H1 (cell line): ENCODE data around the gene GABRR3. TPM values are rescaled to one million over a fixed set of nuclear protein-coding genes. Genes with fewer than 3 reads are reported as not detected.

Source experiments
- CTCF ChIA-PET: fragments of 300-600 bp; sonication (Branson Sonifier 250); formaldehyde crosslinking; loops from one replicate; lab custom pipeline; 2021; ENCODE audit not compliant: partially characterized antibody; lab: Charles Lee
- POLR2A ChIA-PET: fragments of 300-600 bp; sonication (Branson Sonifier 250); formaldehyde crosslinking; loops from one replicate; lab custom pipeline; 2021; ENCODE audit warnings: inconsistent platforms; ENCODE audit not compliant: partially characterized antibody; lab: Charles Lee
- DNase-seq, 2 experiments: peaks; one replicate each; pipeline versions ENCODE4 v3.0.0 to v3.0.0-alpha.2; 2010 to 2022; ENCODE audit warnings: low spot score in 2 of 2, low read depth in 1 of 2, mixed read lengths in 1 of 2
- FAIRE-seq: peaks from 2 replicates; lab custom pipeline; 2011; peaks lifted over from hg19 to GRCh38; lab: Jason Lieb, UNC
- H2AFZ ChIP-seq: 2 replicates; pipeline ENCODE4 v1.8.1; 2012; ENCODE audit warnings: low read length, inconsistent platforms
- H2AK5ac ChIP-seq: 2 replicates; pipeline ENCODE4 v1.6.1; 2013; ENCODE audit warnings: low read depth, low read length
- H2BK120ac ChIP-seq: replicated peaks from 2 replicates; pipeline ENCODE3; 2013; ENCODE audit warnings: low read depth, low read length, inconsistent platforms
- H2BK12ac ChIP-seq: 2 replicates; pipeline ENCODE4 v1.6.1; 2013; ENCODE audit warnings: low read depth, low read length
- H2BK15ac ChIP-seq: 2 replicates; pipeline ENCODE4 v1.6.1; 2013; ENCODE audit warnings: low read length
- H2BK20ac ChIP-seq: 2 replicates; pipeline ENCODE4 v1.6.1; 2013; ENCODE audit warnings: low read length
- H2BK5ac ChIP-seq: 2 replicates; pipeline ENCODE4 v1.6.1; 2013; ENCODE audit warnings: low read depth, low read length
- H3K14ac ChIP-seq: 2 replicates; pipeline ENCODE4 v1.6.1; 2013; ENCODE audit warnings: inconsistent platforms; ENCODE audit not compliant: insufficient read length
- H3K18ac ChIP-seq: 2 replicates; pipeline ENCODE4 v1.6.1; 2013; ENCODE audit warnings: low read length; ENCODE audit errors: extremely low read depth
- H3K23ac ChIP-seq: 2 replicates; pipeline ENCODE4 v1.6.1; 2013; ENCODE audit warnings: inconsistent platforms; ENCODE audit not compliant: insufficient read length
- H3K23me2 ChIP-seq: 2 replicates; pipeline ENCODE4 v1.6.1; 2013; ENCODE audit warnings: low read depth, low read length
- H3K27ac ChIP-seq: 2 replicates; pipeline ENCODE4 v1.6.1; 2011; ENCODE audit warnings: low read depth, low read length, inconsistent platforms
- H3K27me3 ChIP-seq, 4 experiments: replicated peaks in 1 of 4; 1 replicate in 1 of 4; 2 replicates in 3 of 4; pipeline versions ENCODE4 v1.6.1 to v1.8.1; 2011 to 2013; ENCODE audit warnings: low read length in 3 of 4, mild to moderate bottlenecking in 3 of 4, inconsistent platforms in 2 of 4, mixed read lengths in 2 of 4, moderate library complexity in 1 of 4; ENCODE audit not compliant: control insufficient read depth in 3 of 4, insufficient read depth in 3 of 4; ENCODE audit errors: extremely low read depth in 1 of 4
- H3K36me3 ChIP-seq, 4 experiments: 2 replicates each; pipeline versions ENCODE4 v1.6.1 to v1.8.1; 2011 to 2013; ENCODE audit warnings: mild to moderate bottlenecking in 4 of 4, low read length in 3 of 4, moderate library complexity in 2 of 4, control low read depth in 1 of 4, inconsistent platforms in 1 of 4; ENCODE audit not compliant: insufficient read depth in 4 of 4, control insufficient read depth in 2 of 4
- H3K4ac ChIP-seq: replicated peaks from 2 replicates; pipeline ENCODE3; 2013; ENCODE audit warnings: low read length, low read depth, mixed read lengths, inconsistent platforms; ENCODE audit not compliant: insufficient read length
- H3K4me1 ChIP-seq, 4 experiments: replicated peaks in 1 of 4; 1 replicate in 1 of 4; 2 replicates in 3 of 4; pipeline versions ENCODE4 v1.6.1 to v1.8.1; 2011 to 2013; ENCODE audit warnings: low read length in 3 of 4, inconsistent platforms in 2 of 4, mixed read lengths in 1 of 4; ENCODE audit not compliant: insufficient read depth in 4 of 4, control insufficient read depth in 3 of 4
- H3K4me2 ChIP-seq, 2 experiments: 2 replicates each; pipeline versions ENCODE4 v1.6.1 to v1.8.1; 2011 to 2013; ENCODE audit warnings: low read depth in 2 of 2, low read length in 2 of 2, control low read depth in 1 of 2, inconsistent platforms in 1 of 2, mild to moderate bottlenecking in 1 of 2; ENCODE audit not compliant: insufficient read depth in 1 of 2
- H3K4me3 ChIP-seq, 4 experiments: fragments of 200-600, 300-600 bp in 1 of 4; sonication (generic), shearing (Covaris generic), sonication (Bioruptor Twin) in 1 of 4; 2 replicates each; pipeline versions ENCODE4 v1.5.1 to v1.8.1; 2011 to 2016; ENCODE audit warnings: low read length in 4 of 4, low read depth in 3 of 4, control low read depth in 2 of 4, inconsistent platforms in 2 of 4, mild to moderate bottlenecking in 2 of 4, mixed read lengths in 1 of 4, moderate library complexity in 1 of 4; ENCODE audit not compliant: insufficient read depth in 2 of 4; ENCODE audit errors: extremely low read depth in 1 of 4
- H3K56ac ChIP-seq: replicated peaks from 2 replicates; pipeline ENCODE3; 2013; ENCODE audit warnings: low read depth, mild to moderate bottlenecking, mixed read lengths, low read length, inconsistent platforms; ENCODE audit not compliant: insufficient read length
- H3K79me1 ChIP-seq: 2 replicates; pipeline ENCODE4 v1.6.1; 2013; ENCODE audit warnings: low read depth, low read length, control low read depth
- H3K79me2 ChIP-seq, 2 experiments: 2 replicates each; pipeline versions ENCODE4 v1.6.1 to v1.8.1; 2012 to 2013; ENCODE audit warnings: low read length in 2 of 2, mild to moderate bottlenecking in 2 of 2, inconsistent platforms in 1 of 2; ENCODE audit not compliant: insufficient read depth in 2 of 2, control insufficient read depth in 1 of 2
- H3K9ac ChIP-seq, 4 experiments: replicated peaks in 1 of 4; 1 replicate in 1 of 4; 2 replicates in 3 of 4; pipeline versions ENCODE4 v1.6.1 to v1.8.1; 2011 to 2013; ENCODE audit warnings: low read depth in 3 of 4, low read length in 3 of 4, control low read depth in 2 of 4, mild to moderate bottlenecking in 2 of 4, moderate library complexity in 2 of 4, inconsistent platforms in 1 of 4; ENCODE audit errors: extremely low read depth in 1 of 4
- H3K9me3 ChIP-seq, 2 experiments: 2 replicates each; pipeline versions ENCODE4 v1.6.1 to v1.8.1; 2012 to 2013; ENCODE audit warnings: mild to moderate bottlenecking in 2 of 2, moderate library complexity in 2 of 2, control low read depth in 1 of 2, inconsistent platforms in 1 of 2, low read depth in 1 of 2, low read length in 1 of 2, mixed read lengths in 1 of 2; ENCODE audit not compliant: insufficient read depth in 2 of 2
- H4K20me1 ChIP-seq, 2 experiments: replicated peaks in 1 of 2; 2 replicates each; pipeline versions ENCODE3 to v1.8.1; 2011 to 2013; ENCODE audit warnings: inconsistent platforms in 2 of 2, low read length in 2 of 2, mild to moderate bottlenecking in 1 of 2; ENCODE audit not compliant: insufficient read depth in 2 of 2, control insufficient read depth in 1 of 2
- H4K5ac ChIP-seq: 2 replicates; pipeline ENCODE4 v1.6.1; 2013; ENCODE audit warnings: low read length, low read depth, mixed read lengths, inconsistent platforms; ENCODE audit not compliant: insufficient read length
- H4K8ac ChIP-seq: 2 replicates; pipeline ENCODE4 v1.8.0; 2013; ENCODE audit warnings: mild to moderate bottlenecking, moderate library complexity, low read length, inconsistent platforms; ENCODE audit not compliant: insufficient read depth; ENCODE audit errors: extremely low read depth
- H4K91ac ChIP-seq: replicated peaks from 2 replicates; pipeline ENCODE3; 2013; ENCODE audit warnings: low read length, mixed read lengths, inconsistent platforms; ENCODE audit not compliant: insufficient read length
- CBX8 ChIP-seq: fragments of 300-800, 300-1000 bp; sonication (generic); IDR thresholded peaks from 2 replicates; pipeline ENCODE4 v1.7.1; 2016; ENCODE audit warnings: low read depth, low read length, borderline replicate concordance
- CREB1 ChIP-seq: IDR thresholded peaks from 2 replicates; pipeline ENCODE4 v1.6.1; 2012; ENCODE audit warnings: inconsistent platforms
- CTBP2 ChIP-seq: IDR thresholded peaks from 2 replicates; pipeline ENCODE4 v1.7.0; 2011; ENCODE audit warnings: borderline replicate concordance, mild to moderate bottlenecking, moderate library complexity, mixed read lengths, low read length; ENCODE audit not compliant: insufficient read depth, insufficient read length
- EP300 ChIP-seq, 2 experiments: IDR thresholded peaks; 1 replicate in 1 of 2; 2 replicates in 1 of 2; pipeline ENCODE4 v1.6.1; 2011 to 2012; ENCODE audit warnings: low read depth in 2 of 2, low read length in 2 of 2, mild to moderate bottlenecking in 2 of 2, borderline replicate concordance in 1 of 2, inconsistent platforms in 1 of 2, moderate library complexity in 1 of 2
- EZH2 ChIP-seq: fragments of 200-600 bp; sonication (generic); IDR thresholded peaks from 2 replicates; pipeline ENCODE4 v1.7.1; 2012; ENCODE audit warnings: low read depth, mild to moderate bottlenecking, moderate library complexity, low read length, inconsistent platforms; ENCODE audit not compliant: severe bottlenecking
- HDAC2 ChIP-seq, 2 experiments: fragments of 300-600 bp in 1 of 2; sonication (generic) in 1 of 2; IDR thresholded peaks; 2 replicates each; pipeline ENCODE4 v1.6.1; 2011 to 2012; ENCODE audit warnings: low read depth in 2 of 2, low read length in 2 of 2, mild to moderate bottlenecking in 2 of 2, moderate library complexity in 2 of 2, borderline replicate concordance in 1 of 2, inconsistent platforms in 1 of 2
- RAD21 ChIP-seq, 2 experiments: IDR thresholded peaks in 1 of 2; conservative IDR thresholded peaks in 1 of 2; 2 replicates each; pipeline ENCODE4 v1.6.1; 2011; ENCODE audit warnings: low read depth in 2 of 2, low read length in 2 of 2, improper control_type of control experiment in 1 of 2, inconsistent platforms in 1 of 2, mild to moderate bottlenecking in 1 of 2, moderate library complexity in 1 of 2
- RFX5 ChIP-seq: IDR thresholded peaks from 2 replicates; pipeline ENCODE4 v1.6.1; 2011; ENCODE audit warnings: low read depth, low read length, improper control_type of control experiment, borderline replicate concordance
- SIN3A ChIP-seq, 2 experiments: IDR thresholded peaks in 1 of 2; conservative IDR thresholded peaks in 1 of 2; 2 replicates each; pipeline ENCODE4 v1.6.1; 2011 to 2012; ENCODE audit warnings: low read length in 2 of 2, improper control_type of control experiment in 1 of 2, low read depth in 1 of 2, mild to moderate bottlenecking in 1 of 2
- SIX5 ChIP-seq: IDR thresholded peaks from 2 replicates; pipeline ENCODE4 v1.6.1; 2011; ENCODE audit warnings: mild to moderate bottlenecking, low read depth, low read length
- TAF1 ChIP-seq: IDR thresholded peaks from 2 replicates; pipeline ENCODE4 v1.6.1; 2011; ENCODE audit warnings: mild to moderate bottlenecking, low read depth, low read length
- WGBS, 2 experiments: shearing (Covaris generic) in 1 of 2; methylation state at CpG; one replicate each; pipeline versions ENCODE4 v1.1.6 to v1.1.7; 2013 to 2015; ENCODE audit warnings: low lambda C conversion rate in 2 of 2, mixed read lengths in 2 of 2, inconsistent platforms in 1 of 2, low coverage in 1 of 2, missing lambda C conversion rate in 1 of 2; ENCODE audit not compliant: insufficient replicate concordance in 2 of 2, insufficient coverage in 1 of 2, insufficient read length in 1 of 2; ENCODE audit errors: extremely low coverage in 1 of 2, missing lambda C conversion rate in 1 of 2; 5-methylcytosine and 5-hydroxymethylcytosine counted together
- polyA plus RNA-seq, 7 experiments: library from polyadenylated mRNA; depleted of rRNA in 3 of 7; stranded (reverse) in 5 of 7; unstranded in 2 of 7; fragments of >200 nt in 5 of 7; fragments of 200-250 nt in 2 of 7; gene quantifications; 1 replicate in 5 of 7; 2 replicates in 1 of 7; 4 replicates in 1 of 7; pipeline versions ENCODE4 v1.2.1 to v1.2.3, GENCODE V29; 2011 to 2013; ENCODE audit warnings: missing spikeins in 2 of 7, mixed read lengths in 2 of 7
- total RNA-seq: library from RNA; stranded (reverse); fragmentation: NEBNext Ultra II Directional; extraction: Animal tissue kit (Norgen Biotek cat#: 25700); gene quantifications from 2 replicates; pipeline ENCODE4 v1.2.1, GENCODE V29; 2021
- TF ChIP-seq, protein P1 (sequence below): IDR thresholded peaks from 2 replicates; pipeline ENCODE4 v1.6.1; 2012; ENCODE audit warnings: inconsistent platforms

GABRR3 gene
- total and polyA plus RNA-seq, 2 of the 8 experiments (the other 6 are each of a cell fraction or from before 2014, with no cell fraction given), result not detected

DNA sequence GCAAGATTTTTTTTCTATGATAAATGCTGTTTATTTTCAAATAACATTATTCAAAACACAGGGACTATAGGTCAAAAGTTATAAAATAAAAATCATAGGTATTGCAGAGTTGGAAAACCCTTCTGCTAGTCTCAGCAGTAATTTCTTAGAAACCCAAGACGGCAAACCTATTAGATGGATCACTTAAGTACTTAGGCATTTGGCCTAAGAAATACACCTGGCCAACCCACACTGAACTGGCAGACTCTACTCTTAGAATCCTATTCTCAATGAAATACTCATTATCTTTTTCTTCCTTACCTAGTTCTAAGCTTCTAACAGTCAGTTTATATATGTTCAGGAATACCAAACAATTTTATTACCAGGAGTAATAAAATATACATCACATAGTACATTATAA, 32.4 kb downstream of the GABRR3 start:
- Histone ChIP-seq H3K18ac (no peak overlapping the region), H3K79me1 (no peaks in the 10 kb centered on the region), H2BK15ac (no peak overlapping the region), H3K27me3 (peaks cover 0 to 2% (median 0%) of the 10 kb centered on the region in 4 experiments; a peak in 2 of 7 replicates), H3K4ac (no peak overlapping the region), H3K23ac (no peak overlapping the region), H3K4me2 (no peak overlapping the region), H3K56ac (no peak overlapping the region), H3K4me3 (no peak overlapping the region), H2BK12ac (no peak overlapping the region), H2BK120ac (no peak overlapping the region), H3K4me1 (no peaks in the 10 kb centered on the region), H3K27ac (no peak overlapping the region), H2AFZ (no peak overlapping the region), H2BK5ac (no peak overlapping the region), H2AK5ac (no peak overlapping the region), H3K23me2 (no peaks in the 10 kb centered on the region), H4K5ac (no peak overlapping the region), H3K14ac (no peak overlapping the region), H3K9me3 (no peaks in the 10 kb centered on the region), H3K9ac (no peak overlapping the region), H3K79me2 (no peaks in the 10 kb centered on the region), H4K20me1 (no peaks in the 10 kb centered on the region), H4K91ac (no peak overlapping the region), H4K8ac (no peak overlapping the region), H2BK20ac (no peak overlapping the region), H3K36me3 (no peaks in the 10 kb centered on the region)
- DNase-seq, result no peak
- 78% methylated on average over 1 of the region's 1 CpG; no CpG with 5 or more reads in 1 of the 2 experiments for WGBS, 2 experiments
- FAIRE-seq, result no peak
- CTCF ChIA-PET, result interaction anchor here (1.1 kb wide), 1 partner anchor 11 kb away, joined by 3 read pairs; no protein-coding TSS in a partner anchor
- POLR2A ChIA-PET, result no interaction called here
- no peak for TF ChIP-seq RAD21 (IDR thresholded peaks at IDR 0.05 in 1 of 2, conservative IDR thresholded peaks at IDR 0.05 in 1 of 2; ENCODE audit: low read depth in 2 of 2, low read length in 2 of 2)
- TF ChIP-seq EP300 (IDR thresholded peaks at IDR 0.05; ENCODE audit: borderline replicate concordance in 1 of 2, low read depth in 2 of 2, low read length in 2 of 2), result no peak
- no peak for TF ChIP-seq SIN3A (conservative IDR thresholded peaks at IDR 0.05 in 1 of 2, IDR thresholded peaks at IDR 0.05 in 1 of 2; ENCODE audit: low read depth in 1 of 2, low read length in 2 of 2)
- TF ChIP-seq, protein P1, sequence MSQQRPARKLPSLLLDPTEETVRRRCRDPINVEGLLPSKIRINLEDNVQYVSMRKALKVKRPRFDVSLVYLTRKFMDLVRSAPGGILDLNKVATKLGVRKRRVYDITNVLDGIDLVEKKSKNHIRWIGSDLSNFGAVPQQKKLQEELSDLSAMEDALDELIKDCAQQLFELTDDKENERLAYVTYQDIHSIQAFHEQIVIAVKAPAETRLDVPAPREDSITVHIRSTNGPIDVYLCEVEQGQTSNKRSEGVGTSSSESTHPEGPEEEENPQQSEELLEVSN, result no peak
- no peak for TF ChIP-seq TAF1
- no peak for TF ChIP-seq EZH2
- no peak for TF ChIP-seq RFX5
- TF ChIP-seq CREB1, result no peak
- no peak for TF ChIP-seq HDAC2 (IDR thresholded peaks at IDR 0.05; ENCODE audit: borderline replicate concordance in 1 of 2, low read depth in 2 of 2, low read length in 2 of 2)
- TF ChIP-seq CTBP2, result no peak
- TF ChIP-seq SIX5, result no peak
- TF ChIP-seq CBX8, result no peak
